ENCODE results near the gene PCDHGA3.

DNA sequence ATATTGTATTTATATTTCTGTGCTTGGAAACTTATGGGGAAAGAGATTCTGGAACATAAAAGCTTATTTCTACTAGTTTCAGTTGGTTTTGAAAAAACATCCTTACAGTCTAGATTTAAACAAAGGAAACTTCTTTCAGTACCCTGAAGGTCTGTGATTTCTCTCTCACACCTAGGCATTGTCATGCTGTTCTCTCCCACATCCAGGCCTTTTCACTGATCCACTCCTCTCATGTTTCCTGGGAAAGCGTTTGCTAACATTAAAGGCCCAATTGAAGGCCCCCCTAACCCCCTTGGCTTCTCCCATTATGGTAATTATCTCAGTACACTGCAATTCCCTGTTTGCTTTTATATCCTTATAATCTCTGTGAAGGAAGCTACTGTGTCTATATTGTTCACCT lies 856 bp upstream of the PCDHGA3 start:
- TF ChIP-seq POLR2A (IDR thresholded peaks at IDR 0.05; ENCODE audit: low read depth, low read length) (no peak), EZH2 (IDR thresholded peaks at IDR 0.05; ENCODE audit: borderline replicate concordance, low read depth, low read length, severe bottlenecking) (no peak), POLR2AphosphoS5 (IDR thresholded peaks at IDR 0.05; ENCODE audit: insufficient read depth, low read depth, low read length) (no peak), MYC (IDR thresholded peaks at IDR 0.05; ENCODE audit: low read depth, low read length) (no peak), JUN (IDR thresholded peaks at IDR 0.05; ENCODE audit: borderline replicate concordance, insufficient read depth, insufficient read length, low read depth) (no peak), FOS (IDR thresholded peaks at IDR 0.05; ENCODE audit: borderline replicate concordance, insufficient read depth, low read length) (no peak)
- TF ChIP-seq, protein P1, sequence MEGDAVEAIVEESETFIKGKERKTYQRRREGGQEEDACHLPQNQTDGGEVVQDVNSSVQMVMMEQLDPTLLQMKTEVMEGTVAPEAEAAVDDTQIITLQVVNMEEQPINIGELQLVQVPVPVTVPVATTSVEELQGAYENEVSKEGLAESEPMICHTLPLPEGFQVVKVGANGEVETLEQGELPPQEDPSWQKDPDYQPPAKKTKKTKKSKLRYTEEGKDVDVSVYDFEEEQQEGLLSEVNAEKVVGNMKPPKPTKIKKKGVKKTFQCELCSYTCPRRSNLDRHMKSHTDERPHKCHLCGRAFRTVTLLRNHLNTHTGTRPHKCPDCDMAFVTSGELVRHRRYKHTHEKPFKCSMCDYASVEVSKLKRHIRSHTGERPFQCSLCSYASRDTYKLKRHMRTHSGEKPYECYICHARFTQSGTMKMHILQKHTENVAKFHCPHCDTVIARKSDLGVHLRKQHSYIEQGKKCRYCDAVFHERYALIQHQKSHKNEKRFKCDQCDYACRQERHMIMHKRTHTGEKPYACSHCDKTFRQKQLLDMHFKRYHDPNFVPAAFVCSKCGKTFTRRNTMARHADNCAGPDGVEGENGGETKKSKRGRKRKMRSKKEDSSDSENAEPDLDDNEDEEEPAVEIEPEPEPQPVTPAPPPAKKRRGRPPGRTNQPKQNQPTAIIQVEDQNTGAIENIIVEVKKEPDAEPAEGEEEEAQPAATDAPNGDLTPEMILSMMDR (IDR thresholded peaks at IDR 0.05; ENCODE audit: extremely low read depth in 1 of 2, insufficient read depth in 1 of 2, low read depth in 1 of 2, low read length in 2 of 2): no peak
- TF ChIP-seq, protein P2, sequence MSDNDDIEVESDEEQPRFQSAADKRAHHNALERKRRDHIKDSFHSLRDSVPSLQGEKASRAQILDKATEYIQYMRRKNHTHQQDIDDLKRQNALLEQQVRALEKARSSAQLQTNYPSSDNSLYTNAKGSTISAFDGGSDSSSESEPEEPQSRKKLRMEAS (IDR thresholded peaks at IDR 0.05; ENCODE audit: insufficient read depth, insufficient read length): no peak

Measured in endothelial cell of umbilical vein (primary cell).